K562 (cell line): ENCODE results near the gene DTL.

Source experiments
- CAMTA2 ChIP-seq: fragments of 250-450 bp; sonication (Bioruptor Pico); conservative IDR thresholded peaks from 2 replicates; pipeline ENCODE4 v1.5.1; 2022
- CLOCK ChIP-seq: fragments of 250-450 bp; sonication (Bioruptor Pico); IDR thresholded peaks from 2 replicates; pipeline ENCODE4 v1.4.0; 2020; ENCODE audit warnings: mild to moderate bottlenecking, moderate library complexity, borderline replicate concordance
- EHMT2 ChIP-seq: fragments of 450-650 bp; IDR thresholded peaks from 2 replicates; pipeline ENCODE4 v1.6.1; 2018; ENCODE audit warnings: antibody characterized with exemption
- MED1 ChIP-seq: sonication (generic); formaldehyde crosslinking; IDR thresholded peaks from 2 replicates; pipeline ENCODE4 v1.8.1; 2023; ENCODE audit warnings: missing genetic modification reagents, borderline replicate concordance
- RAD21 ChIP-seq, 2 experiments: fragments of 250-450 bp in 1 of 2; fragments of 450-650 bp in 1 of 2; sonication (Bioruptor Pico) in 1 of 2; formaldehyde crosslinking in 1 of 2; IDR thresholded peaks in 1 of 2; conservative IDR thresholded peaks in 1 of 2; 2 replicates each; pipeline versions ENCODE4 v1.4.0 to v1.8.0; 2020 to 2022; ENCODE audit warnings: mild to moderate bottlenecking in 2 of 2, moderate library complexity in 1 of 2
- TF ChIP-seq, protein P1 (sequence below), 2 experiments: fragments of 450-650 bp; formaldehyde crosslinking in 1 of 2; IDR thresholded peaks; 2 replicates each; pipeline versions ENCODE4 v1.4.0 to v1.6.1; 2014 to 2020; ENCODE audit warnings: mild to moderate bottlenecking in 2 of 2, borderline replicate concordance in 1 of 2, low read depth in 1 of 2

GRCh38 chr1:212138457-212138856 is 102.9 kb downstream of the DTL start:
- TF ChIP-seq MED1 (no peak), EHMT2 (no peak), RAD21 (CRISPR knock-in tag; conservative IDR thresholded peaks at IDR 0.05 in 1 of 2, IDR thresholded peaks at IDR 0.05 in 1 of 2) (peak; percentile 77 to 78), CAMTA2 (no peak), CLOCK (CRISPR knock-in tag) (no peak)
- TF ChIP-seq, protein P1, sequence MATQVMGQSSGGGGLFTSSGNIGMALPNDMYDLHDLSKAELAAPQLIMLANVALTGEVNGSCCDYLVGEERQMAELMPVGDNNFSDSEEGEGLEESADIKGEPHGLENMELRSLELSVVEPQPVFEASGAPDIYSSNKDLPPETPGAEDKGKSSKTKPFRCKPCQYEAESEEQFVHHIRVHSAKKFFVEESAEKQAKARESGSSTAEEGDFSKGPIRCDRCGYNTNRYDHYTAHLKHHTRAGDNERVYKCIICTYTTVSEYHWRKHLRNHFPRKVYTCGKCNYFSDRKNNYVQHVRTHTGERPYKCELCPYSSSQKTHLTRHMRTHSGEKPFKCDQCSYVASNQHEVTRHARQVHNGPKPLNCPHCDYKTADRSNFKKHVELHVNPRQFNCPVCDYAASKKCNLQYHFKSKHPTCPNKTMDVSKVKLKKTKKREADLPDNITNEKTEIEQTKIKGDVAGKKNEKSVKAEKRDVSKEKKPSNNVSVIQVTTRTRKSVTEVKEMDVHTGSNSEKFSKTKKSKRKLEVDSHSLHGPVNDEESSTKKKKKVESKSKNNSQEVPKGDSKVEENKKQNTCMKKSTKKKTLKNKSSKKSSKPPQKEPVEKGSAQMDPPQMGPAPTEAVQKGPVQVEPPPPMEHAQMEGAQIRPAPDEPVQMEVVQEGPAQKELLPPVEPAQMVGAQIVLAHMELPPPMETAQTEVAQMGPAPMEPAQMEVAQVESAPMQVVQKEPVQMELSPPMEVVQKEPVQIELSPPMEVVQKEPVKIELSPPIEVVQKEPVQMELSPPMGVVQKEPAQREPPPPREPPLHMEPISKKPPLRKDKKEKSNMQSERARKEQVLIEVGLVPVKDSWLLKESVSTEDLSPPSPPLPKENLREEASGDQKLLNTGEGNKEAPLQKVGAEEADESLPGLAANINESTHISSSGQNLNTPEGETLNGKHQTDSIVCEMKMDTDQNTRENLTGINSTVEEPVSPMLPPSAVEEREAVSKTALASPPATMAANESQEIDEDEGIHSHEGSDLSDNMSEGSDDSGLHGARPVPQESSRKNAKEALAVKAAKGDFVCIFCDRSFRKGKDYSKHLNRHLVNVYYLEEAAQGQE (IDR thresholded peaks at IDR 0.05; ENCODE audit: borderline replicate concordance) = peak; percentile 71; the same call in 1 of the 2 replicates
- TF ChIP-seq, protein P1 (CRISPR knock-in tag; IDR thresholded peaks at IDR 0.05; ENCODE audit: low read depth) = no peak
